Fibroblast of villous mesenchyme (primary cell): ENCODE data around the gene DGKG. TPM values are rescaled to one million over a fixed set of nuclear protein-coding genes. Genes with fewer than 3 reads are reported as not detected.

ENCODE experiments used
- DNase-seq: peaks from one replicate; pipeline ENCODE4 v3.0.0-alpha.2; 2010; ENCODE audit warnings: low read depth
- H3K4me3 ChIP-seq: 2 replicates; pipeline ENCODE4 v1.5.1; 2011; ENCODE audit warnings: low read depth, mild to moderate bottlenecking, low read length
- CTCF ChIP-seq: IDR thresholded peaks from 2 replicates; pipeline ENCODE4 v1.5.1; 2012; ENCODE audit warnings: low read depth, mild to moderate bottlenecking, low read length; ENCODE audit not compliant: insufficient read depth
- total RNA-seq: library from RNA; depleted of rRNA; stranded (reverse); fragments of >200 nt; gene quantifications from 2 replicates; pipeline ENCODE4 v1.2.3, GENCODE V29; 2012

Gene DGKG
- total RNA-seq, 1 donor = under 0.01 TPM

GRCh38 chr3:186198442-186198841 is 163.6 kb downstream of the DGKG start:
- no peak for DNase-seq
- no peak for TF ChIP-seq CTCF
- no peak overlapping the region for H3K4me3 ChIP-seq

- H3K4me3 ChIP-seq = no peak overlapping the region
- no peak for TF ChIP-seq CTCF
- no peak for DNase-seq
Measured at GRCh38 chr3:186194451-186194811, 167.6 kb downstream of the DGKG start.

DNA sequence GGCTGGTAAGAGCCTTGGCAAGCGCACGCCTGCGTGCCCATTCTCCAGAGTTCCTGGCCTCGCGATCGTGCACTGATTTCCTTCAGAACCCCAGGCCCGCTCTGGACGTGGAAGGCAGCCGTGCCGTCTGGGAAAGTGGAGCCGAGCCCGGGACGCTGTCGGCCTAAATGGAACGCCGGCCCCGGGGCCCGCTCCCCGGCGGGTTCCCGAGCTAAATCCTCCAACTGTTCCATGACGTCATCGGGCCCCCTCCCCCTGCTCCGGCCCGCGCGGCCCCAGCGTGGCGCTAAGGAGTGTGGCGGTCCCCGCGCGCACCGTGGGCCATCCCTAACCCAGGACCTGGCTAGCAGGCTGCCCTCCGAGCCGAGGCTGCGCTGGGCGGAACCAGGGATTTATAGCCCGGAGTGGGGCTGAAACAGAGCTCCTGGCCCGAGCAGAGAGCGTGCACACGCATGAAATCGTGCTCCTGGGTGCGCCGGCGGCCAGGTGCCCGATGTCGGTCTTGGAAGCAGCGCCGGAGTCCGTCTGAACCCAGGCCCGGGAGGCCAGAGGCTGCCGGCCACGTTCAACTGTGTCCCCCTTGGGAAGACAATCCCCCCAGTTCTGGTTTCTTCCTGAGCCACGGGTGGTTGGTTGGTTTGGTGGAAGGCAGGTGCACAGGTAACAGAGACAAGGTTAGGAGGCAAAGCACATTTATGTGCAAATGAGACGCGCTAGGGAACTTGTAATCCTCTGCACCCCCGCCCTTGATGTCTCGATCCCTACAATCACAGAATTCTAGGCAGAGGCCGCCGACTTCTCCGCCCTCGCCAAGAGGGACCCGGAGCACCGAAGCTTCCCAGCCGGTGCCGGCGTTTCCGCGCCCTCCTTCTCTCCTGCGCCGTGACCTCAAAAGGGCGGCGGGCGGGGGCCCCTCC is 168.2 kb downstream of the DGKG start:
- TF ChIP-seq CTCF = no peak
- no peak for DNase-seq
- H3K4me3 ChIP-seq = no peak overlapping the region

- DNase-seq = no peak
- H3K4me3 ChIP-seq = no peak overlapping the region
- TF ChIP-seq CTCF = no peak
Measured at GRCh38 chr3:186192823-186193222, 169.2 kb downstream of the DGKG start.

DNA sequence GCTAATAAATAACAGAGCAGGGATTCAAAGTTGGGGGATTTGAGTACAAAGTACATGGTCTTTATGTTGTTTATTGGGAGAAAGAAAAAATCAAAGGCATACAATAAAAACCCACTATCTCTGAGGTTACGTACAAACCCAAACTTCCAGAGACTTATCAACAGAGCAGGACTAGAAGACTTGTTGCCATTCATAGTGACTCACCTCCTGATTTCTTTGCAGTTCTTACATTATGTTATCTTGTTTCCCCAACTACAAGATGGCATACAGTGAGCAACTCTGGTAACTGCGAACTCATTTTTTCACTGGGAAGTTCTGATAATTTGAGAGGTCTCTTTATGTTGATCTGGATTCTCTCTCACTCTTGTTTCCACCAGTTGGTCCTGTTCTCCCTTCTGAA is 172.5 kb downstream of the DGKG start:
- TF ChIP-seq CTCF = no peak
- no peak overlapping the region for H3K4me3 ChIP-seq
- DNase-seq = no peak

DNA sequence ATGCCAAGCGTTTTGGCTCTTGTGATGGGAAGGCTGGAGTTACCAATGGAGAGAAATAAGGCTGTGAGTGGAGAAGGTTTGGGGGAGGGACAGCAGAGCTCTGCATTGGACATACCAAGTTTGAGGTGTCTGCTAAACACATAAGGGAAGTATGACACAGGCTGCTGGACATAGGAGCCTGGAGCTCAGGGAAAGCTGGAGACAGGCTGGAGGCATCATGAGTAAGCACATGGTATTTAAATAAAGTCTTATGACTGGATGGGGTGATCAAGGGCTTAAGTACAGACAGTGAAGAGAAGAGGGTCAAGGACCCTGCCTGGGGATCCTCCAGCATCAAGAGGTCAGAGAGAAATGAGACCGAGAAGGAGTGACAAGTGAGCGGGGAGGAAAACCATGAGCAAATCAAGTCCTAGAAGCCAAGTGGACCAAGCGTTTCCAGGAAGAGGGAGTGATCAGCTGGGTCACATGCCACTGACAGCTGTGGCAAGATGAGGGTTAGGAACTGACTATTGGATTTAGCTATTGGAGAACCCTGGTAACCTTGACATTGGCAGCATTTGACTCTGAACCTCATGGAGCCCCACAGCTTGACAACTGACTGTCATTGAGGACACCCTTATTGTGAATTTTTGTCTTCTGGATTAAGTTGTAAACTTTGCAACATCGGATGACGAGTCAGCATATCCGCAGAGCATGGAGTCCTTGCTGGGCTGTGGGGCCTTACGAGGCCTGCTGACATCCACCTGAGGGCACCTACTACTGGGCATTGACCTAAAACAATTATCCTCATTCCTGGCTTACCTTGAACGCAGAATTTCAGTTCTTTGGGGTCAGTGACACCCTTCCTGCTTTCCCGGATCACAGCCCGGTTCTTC is 174.4 kb downstream of the DGKG start:
- no peak overlapping the region for H3K4me3 ChIP-seq
- TF ChIP-seq CTCF = no peak
- no peak for DNase-seq
